ENCODE measurements around the gene CALB2. TPM values are rescaled to one million over a fixed set of nuclear protein-coding genes. Genes with fewer than 3 reads are reported as not detected.

Gene CALB2
- total RNA-seq, 1 experiment from 2014 or later: 5.5 TPM

DNA sequence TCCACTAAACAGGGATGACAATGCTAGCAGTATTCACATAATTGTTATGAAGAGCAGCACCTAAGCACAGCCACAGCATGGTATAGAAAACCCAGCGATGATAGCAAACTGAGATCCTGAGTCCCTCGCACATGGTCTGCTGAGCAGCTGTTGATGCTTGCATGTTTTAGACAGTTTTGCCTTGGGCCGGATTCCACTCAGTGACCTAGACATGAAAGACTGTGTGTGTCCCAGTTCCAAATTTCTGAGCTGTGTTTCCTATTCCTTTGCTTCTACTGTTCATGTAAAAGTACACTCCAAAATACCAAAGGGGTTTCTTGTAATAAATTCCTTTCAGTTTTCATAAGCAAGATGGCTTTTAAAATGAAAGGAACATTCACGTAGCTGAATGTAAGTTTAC, 38.5 kb upstream of the CALB2 start:
- DNase-seq (ENCODE audit: low read depth, low spot score) (no peak), ATAC-seq (no peak)
- no peaks in the 10 kb centered on the region for H3K79me2 ChIP-seq (ENCODE audit: insufficient read depth, low read length)
- ChIA-PET POLR2A (no interaction called here), RAD21 (ENCODE audit: low non-redundant PET in 1 of 2, low total read pairs in 2 of 2, uncharacterized antibody in 2 of 2, unreplicated experiment in 2 of 2) (no interaction called here), CTCF (interaction anchor here (2.3 kb wide), 1 partner anchor 9 kb away, joined by 15 read pairs; no protein-coding TSS in a partner anchor)
- intact Hi-C loops (cut with micrococcal nuclease): no loop called here
- no peaks in the 10 kb centered on the region for H3K36me3 ChIP-seq (ENCODE audit: control insufficient read depth in 1 of 2, insufficient read depth in 2 of 2, low read length in 2 of 2)
- no peaks in the 10 kb centered on the region for H3K9me2 ChIP-seq (ENCODE audit: insufficient read depth)
- TF ChIP-seq SIN3A (IDR thresholded peaks at IDR 0.05; ENCODE audit: low read depth) (no peak), ZFX (IDR thresholded peaks at IDR 0.05) (no peak), POLR2A (IDR thresholded peaks at IDR 0.05; ENCODE audit: borderline replicate concordance, extremely low read depth, insufficient read depth, insufficient read length) (no peak), CEBPB (IDR thresholded peaks at IDR 0.05; ENCODE audit: low read depth) (no peak), REST (IDR thresholded peaks at IDR 0.05; ENCODE audit: low read depth) (no peak), CBX3 (IDR thresholded peaks at IDR 0.05; ENCODE audit: low read depth) (no peak), JUND (IDR thresholded peaks at IDR 0.05) (no peak), POLR2AphosphoS5 (IDR thresholded peaks at IDR 0.05; ENCODE audit: low read depth, low read length) (no peak), FOSL1 (IDR thresholded peaks at IDR 0.05; ENCODE audit: low read depth) (no peak), EZH2 (IDR thresholded peaks at IDR 0.05) (no peak)
- TF ChIP-seq, protein P1, sequence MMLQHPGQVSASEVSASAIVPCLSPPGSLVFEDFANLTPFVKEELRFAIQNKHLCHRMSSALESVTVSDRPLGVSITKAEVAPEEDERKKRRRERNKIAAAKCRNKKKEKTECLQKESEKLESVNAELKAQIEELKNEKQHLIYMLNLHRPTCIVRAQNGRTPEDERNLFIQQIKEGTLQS (IDR thresholded peaks at IDR 0.05): no peak
- TF ChIP-seq, protein P2, sequence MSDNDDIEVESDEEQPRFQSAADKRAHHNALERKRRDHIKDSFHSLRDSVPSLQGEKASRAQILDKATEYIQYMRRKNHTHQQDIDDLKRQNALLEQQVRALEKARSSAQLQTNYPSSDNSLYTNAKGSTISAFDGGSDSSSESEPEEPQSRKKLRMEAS (IDR thresholded peaks at IDR 0.05): no peak
- H3K27ac ChIP-seq (ENCODE audit: low read depth, low read length): no peak overlapping the region
- no peak overlapping the region for H3K9ac ChIP-seq (ENCODE audit: low read length)
- peaks cover 22% of the 10 kb centered on the region for H3K27me3 ChIP-seq (ENCODE audit: insufficient read depth, low read length)
- H3K4me2 ChIP-seq (ENCODE audit: low read length): no peak overlapping the region
- no peak overlapping the region for H3K4me3 ChIP-seq (replicated peaks in 1 of 2; ENCODE audit: low read depth in 1 of 2, low read length in 2 of 2)
- H4K20me1 ChIP-seq (ENCODE audit: insufficient read depth): no peaks in the 10 kb centered on the region
- no peak overlapping the region for H2AFZ ChIP-seq (ENCODE audit: low read depth, low read length, poor library complexity, severe bottlenecking)
- no peaks in the 10 kb centered on the region for H3K9me3 ChIP-seq (ENCODE audit: control insufficient read depth in 1 of 2, insufficient read depth in 1 of 2, low read depth in 1 of 2, low read length in 2 of 2)
- no peaks in the 10 kb centered on the region for H3K4me1 ChIP-seq (ENCODE audit: control insufficient read depth in 1 of 2, insufficient read depth in 2 of 2, low read length in 2 of 2)
- no TSS peak for BruUV-seq (replicated peaks)
